Hippocampal formation (tissue), 2 donors: Measurements from ENCODE around the gene KIF23.

Experiments used
- DNase-seq, 2 donors: peaks; one replicate each; lab custom pipeline; 2025; lab: John Stamatoyannopoulos, UW

The KIF23 gene

DNA sequence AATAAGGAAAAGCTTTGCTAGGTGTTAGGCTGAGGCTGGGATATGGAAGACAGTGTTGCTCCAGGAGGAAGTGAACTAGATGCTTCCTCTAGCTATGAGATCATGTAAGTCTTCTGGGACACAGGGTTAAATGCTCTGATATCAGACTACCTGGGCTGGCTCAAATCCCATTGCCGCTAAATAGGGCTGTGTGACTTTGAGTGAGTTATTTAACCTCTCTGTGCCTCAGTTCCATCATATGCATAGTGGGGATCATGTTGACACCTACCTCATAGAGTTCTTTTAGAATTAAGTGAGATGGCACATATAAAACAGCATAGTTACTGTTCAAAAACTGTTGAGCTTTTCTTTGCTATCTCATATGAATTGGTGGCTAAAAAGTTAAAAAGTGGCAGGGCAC is 51.1 kb downstream of the KIF23 start:
- no peak for DNase-seq

DNA sequence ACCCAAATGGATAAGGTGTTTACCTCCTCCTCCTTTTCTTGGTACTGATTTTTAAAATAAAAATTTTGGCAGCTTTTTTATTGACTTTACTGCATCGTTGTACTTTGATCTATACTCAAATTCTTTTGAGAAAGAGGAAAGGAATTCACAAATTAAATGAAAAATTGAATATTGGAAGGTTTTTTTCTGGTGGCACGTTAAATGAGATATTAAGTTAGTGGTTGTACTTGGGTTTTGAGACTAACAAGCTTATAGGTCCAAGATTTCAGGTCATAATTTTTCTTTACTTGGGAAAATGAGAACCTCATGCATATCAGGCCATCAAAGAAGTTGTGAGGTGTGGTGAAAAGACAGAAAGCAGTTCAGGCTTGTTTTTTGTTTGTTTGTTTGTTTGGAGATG is 52.6 kb downstream of the KIF23 start:
- no peak for DNase-seq

DNA sequence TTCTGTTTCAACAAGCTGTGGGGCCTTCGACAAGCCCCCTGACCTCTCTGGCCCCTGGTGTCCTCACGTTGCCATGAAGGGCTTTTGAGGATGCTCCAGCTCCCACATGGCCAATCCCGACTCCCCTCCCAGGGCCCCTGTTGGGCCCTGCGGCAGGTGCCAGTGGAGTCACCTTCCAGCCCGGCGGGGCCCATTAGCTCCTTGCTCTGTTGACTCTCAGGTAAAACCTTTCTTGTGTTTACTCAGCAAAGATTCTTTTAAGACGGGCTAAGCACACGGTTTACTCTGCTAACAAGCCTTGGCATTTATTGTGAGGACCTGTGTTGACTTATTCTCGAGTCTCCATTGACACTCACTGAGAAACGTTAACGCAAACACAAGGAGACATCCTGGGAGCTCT is 53.5 kb downstream of the KIF23 start:
- no peak for DNase-seq

- DNase-seq, result no peak
Measured at GRCh38 chr15:69468241-69469121, 54.3 kb downstream of the KIF23 start.

- no peak for DNase-seq
Measured at GRCh38 chr15:69469467-69470201, 55.5 kb downstream of the KIF23 start.

DNA sequence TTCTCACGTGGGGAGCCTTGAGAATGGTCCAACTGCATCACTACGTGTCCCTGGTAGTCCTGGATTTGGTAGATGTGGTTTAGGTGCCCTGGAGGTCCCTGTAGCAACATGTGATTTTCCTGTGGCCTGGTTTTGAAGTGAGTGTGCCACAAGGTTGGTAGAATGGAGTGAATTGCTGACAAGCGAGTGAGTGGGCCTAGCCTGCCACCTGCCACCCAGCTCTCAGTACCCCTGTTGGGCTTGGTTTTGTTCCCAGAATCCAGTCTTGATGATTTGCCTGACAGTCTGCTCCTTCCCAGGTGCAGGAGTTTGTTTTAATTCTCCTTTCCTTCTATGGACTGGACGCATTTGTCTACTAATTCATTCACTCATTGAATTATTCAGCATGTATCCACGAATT is 57.9 kb downstream of the KIF23 start:
- no peak for DNase-seq

- DNase-seq, result no peak
Measured at GRCh38 chr15:69472562-69472961, 58.4 kb downstream of the KIF23 start.

- no peak for DNase-seq
Measured at GRCh38 chr15:69474291-69474690, 60.1 kb downstream of the KIF23 start.

- DNase-seq, result no peak
Measured at GRCh38 chr15:69474846-69475455, 60.8 kb downstream of the KIF23 start.

- DNase-seq, result peak; percentile 43 to 53
Measured at GRCh38 chr15:69475769-69476358, 61.7 kb downstream of the KIF23 start.

DNA sequence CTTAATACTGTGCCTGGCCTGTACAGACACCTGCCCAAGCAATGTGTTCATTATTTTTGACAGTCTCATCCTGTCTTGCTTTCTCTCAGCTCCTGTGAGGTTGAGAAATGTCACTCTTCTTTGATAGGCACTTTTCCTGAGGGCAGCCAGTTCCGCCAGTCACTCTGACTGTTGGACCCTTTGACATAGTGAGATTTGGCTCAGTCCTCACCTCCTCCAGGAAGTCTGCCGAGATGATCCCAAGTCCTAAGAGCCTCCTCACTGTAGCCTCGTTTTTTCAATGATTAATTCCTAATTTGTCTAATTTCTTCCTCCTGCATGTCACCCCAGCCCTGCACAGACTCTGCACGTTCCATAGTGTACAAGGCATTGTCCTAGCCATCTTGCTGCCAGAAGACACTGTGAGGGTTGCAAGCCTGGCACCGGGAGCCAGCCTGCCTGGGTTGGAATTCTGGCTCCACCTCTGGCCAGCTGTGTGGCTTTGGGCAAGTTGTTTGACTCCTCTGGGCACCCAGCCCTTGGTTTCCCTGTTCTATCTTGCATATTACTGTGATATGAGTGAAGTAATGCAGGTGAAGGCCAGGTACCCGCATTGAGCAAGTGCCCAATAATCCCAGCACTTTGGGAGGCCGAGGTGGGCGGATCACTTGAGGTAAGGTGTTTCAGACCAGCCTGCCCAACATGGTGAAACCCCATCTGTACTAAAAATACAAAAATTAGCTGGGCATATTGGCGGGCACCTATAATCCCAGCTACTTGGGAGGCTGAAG is 62.7 kb downstream of the KIF23 start:
- no peak for DNase-seq

GRCh38 chr15:69478259-69478781 is 64.2 kb downstream of the KIF23 start:
- peak; percentile 12 to 46 for DNase-seq

DNA sequence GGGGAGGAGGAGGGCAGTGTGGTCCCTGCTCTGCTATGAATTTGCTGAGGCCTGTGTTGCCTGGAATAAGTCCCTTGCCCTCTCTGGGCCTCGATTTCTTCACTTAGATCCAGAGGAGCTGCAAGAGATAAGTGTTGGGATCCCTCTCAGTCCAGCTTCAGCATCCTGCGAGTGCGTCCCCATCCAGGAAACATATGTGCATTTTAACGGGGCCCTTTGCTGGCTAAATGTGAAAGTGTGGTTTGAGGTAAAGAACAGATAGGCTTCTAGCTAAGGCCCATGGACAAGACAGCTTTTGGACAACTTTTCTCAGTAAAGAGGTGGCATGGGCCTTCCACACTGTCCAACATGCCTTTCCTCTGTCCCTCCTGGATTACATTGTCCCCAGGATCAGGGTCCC is 64.9 kb downstream of the KIF23 start:
- DNase-seq, result no peak

DNA sequence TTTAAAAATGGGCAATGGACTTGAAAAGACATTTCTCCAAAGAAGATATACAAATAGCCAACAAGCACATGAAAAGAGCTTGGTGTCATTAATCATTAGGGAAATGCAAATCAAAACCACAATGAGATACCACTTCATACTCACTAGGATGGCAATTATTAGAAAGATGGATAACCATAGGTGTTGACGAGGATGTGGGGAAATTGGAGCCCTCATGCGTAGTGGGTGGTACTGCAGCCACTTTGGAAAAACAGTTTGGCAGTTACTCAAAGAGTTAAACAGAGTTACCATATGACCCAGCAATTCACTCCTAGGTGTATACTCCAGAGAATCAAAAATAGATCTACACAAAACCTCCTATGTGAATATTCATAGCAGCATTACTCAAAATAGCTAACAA is 65.8 kb downstream of the KIF23 start:
- no peak for DNase-seq

- no peak for DNase-seq
Measured at GRCh38 chr15:69480932-69481331, 66.8 kb downstream of the KIF23 start.

GRCh38 chr15:69482686-69483256 is 68.6 kb downstream of the KIF23 start:
- no peak for DNase-seq

DNA sequence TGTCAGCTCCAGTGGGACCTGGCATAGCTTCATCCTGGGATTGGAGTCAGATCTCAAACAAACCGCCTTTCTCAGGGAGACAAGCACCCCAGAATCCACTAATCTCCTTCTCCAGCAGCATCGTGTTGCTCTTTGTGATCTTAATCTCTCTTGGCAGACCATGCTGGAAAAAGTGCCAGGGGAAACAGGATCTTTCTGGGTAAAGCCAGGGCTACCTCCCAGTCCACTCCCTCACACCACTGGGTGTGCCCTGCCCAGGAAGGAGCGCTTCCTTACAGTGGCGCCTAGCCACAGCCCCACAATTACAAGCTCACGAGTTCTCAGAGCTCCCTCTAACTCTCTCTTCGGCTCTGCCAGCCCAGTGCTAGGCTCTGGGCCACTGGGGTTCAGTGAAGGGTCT is 70.7 kb downstream of the KIF23 start:
- no peak for DNase-seq

DNA sequence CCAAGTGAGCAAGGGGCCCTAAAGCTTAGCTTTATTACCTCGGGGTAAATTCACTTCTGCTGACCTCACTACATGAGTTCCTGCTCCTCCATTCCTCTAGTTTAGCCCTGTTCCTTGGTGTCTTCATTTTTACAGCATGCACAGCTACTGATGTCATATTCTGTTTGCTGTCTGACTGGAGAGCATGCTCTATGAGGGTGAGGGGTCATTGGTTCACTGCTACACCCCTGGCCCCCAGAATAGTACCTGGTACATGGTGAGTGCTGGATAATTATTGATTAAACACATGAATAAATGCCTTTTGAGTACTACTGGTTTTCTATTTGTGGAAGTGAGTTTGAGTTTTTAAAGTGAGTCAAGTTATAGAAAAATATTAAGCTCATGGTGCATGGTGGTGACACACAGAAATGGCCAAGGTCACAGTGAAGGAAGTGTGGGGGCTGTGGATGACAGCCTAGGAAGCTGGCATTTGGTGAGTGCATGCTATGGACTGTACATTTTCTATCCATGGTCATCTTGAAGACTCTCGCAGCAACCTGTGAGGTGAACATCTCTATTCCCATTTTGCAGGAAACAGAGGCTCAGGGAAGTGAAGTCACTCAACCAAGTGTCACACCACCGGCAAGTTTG is 72.4 kb downstream of the KIF23 start:
- no peak for DNase-seq

DNA sequence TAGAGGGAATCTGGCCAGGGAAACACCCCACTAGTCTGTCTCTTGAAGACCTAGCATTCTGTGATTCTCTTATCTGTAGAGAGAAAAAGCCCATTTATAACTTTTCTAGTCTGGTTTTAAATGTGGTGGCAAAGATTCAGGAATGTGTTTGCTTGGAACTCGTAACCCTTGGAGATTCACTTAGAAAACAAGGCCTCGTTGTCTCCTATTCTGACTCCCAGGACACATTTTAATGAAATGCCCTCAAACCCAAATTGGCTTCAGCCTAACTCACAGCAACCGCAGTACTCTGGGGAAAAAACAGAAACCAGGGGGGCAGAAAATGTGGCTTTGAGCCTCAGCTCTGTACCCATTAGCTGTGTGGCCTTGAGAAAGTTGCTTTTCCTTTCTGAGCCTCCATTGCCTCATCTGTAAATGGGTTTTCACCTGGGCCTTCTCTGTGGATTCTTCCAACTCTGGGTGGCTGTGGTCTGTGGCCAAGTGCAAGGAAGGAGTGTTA is 75.0 kb downstream of the KIF23 start:
- peak in 1 of 2 donors; percentile 45 for DNase-seq

GRCh38 chr15:69490356-69491037 is 76.3 kb downstream of the KIF23 start:
- no peak for DNase-seq
